G401 (cell line): Measurements from ENCODE around the gene DEF6. TPM values are rescaled to one million over a fixed set of nuclear protein-coding genes. Genes with fewer than 3 reads are reported as not detected.
A peak's percentile ranks its signal among the peaks of the same experiment; 100 is the strongest.

Experiments
- DNase-seq: peaks from one replicate; pipeline ENCODE4 v3.0.0-alpha.2; 2015; ENCODE audit warnings: low spot score
- in situ Hi-C: cut with HindIII; loops from 2 replicates; pipeline ENCODE4 v1.10.0; 2016; ENCODE audit warnings: low sequenced_read_pairs, mixed read lengths
- total RNA-seq: library from RNA; depleted of rRNA; stranded (reverse); fragments of >200 nt; shearing (Covaris generic); gene quantifications from 2 replicates; pipeline ENCODE4 v1.2.3, GENCODE V29; 2014; rRNA removed

The DEF6 gene
- total RNA-seq, 1 experiment from 2014 or later: 12.6 TPM

GRCh38 chr6:35366204-35366596 lies 68.6 kb downstream of the DEF6 start:
- in situ Hi-C loops: no loop called here
- no peak for DNase-seq

- in situ Hi-C loops: no loop called here
- no peak for DNase-seq
Observed at GRCh38 chr6:35367646-35368037, 70.0 kb downstream of the DEF6 start.

GRCh38 chr6:35368038-35368887 lies 70.6 kb downstream of the DEF6 start:
- no peak for DNase-seq
- in situ Hi-C loops: no loop called here

GRCh38 chr6:35370124-35370741 lies 72.6 kb downstream of the DEF6 start:
- no peak for DNase-seq
- in situ Hi-C loops: no loop called here

GRCh38 chr6:35370785-35371493 lies 73.3 kb downstream of the DEF6 start:
- in situ Hi-C loops: no loop called here
- DNase-seq: peak; percentile 86

Other genes starting within 250 kb of the DEF6 start
- gene TCP11, start 156.5 kb upstream of the DEF6 start, total RNA-seq: not detected in 2 replicates
- 0.12 and 0.24 TPM in 2 replicates for gene SCUBE3, start 83.9 kb upstream of the DEF6 start, total RNA-seq
- gene ZNF76, start 38.1 kb upstream of the DEF6 start, total RNA-seq: 18.6 and 26.0 TPM in 2 replicates
- gene PPARD, start 44.7 kb downstream of the DEF6 start, total RNA-seq: 2.8 and 4.2 TPM in 2 replicates
- 21.0 and 22.2 TPM in 2 replicates for gene FANCE, start 154.5 kb downstream of the DEF6 start, total RNA-seq
- 3,184 and 4,000 TPM in 2 replicates for gene RPL10A, start 170.6 kb downstream of the DEF6 start, total RNA-seq
- gene TEAD3, start 199.3 kb downstream of the DEF6 start, total RNA-seq: 15.6 and 19.4 TPM in 2 replicates
- gene TULP1, start 215.1 kb downstream of the DEF6 start, total RNA-seq: not detected in 2 replicates